A673 (cell line): ENCODE measurements around the gene RC3H2.

Source experiments
- CTCF ChIP-seq: fragments of 300-800, 200-600 bp; sonication (generic); conservative IDR thresholded peaks from 2 replicates; pipeline ENCODE4 v1.5.1; 2017; ENCODE audit warnings: low read depth, mild to moderate bottlenecking, antibody characterized with exemption, low read length, moderate library complexity, mixed read lengths
- EZH2 ChIP-seq: fragments of 200-600 bp; sonication (generic); IDR thresholded peaks from 2 replicates; pipeline ENCODE4 v1.6.1; 2017; ENCODE audit warnings: borderline replicate concordance, low read depth, mild to moderate bottlenecking, mixed read lengths, antibody characterized with exemption, low read length; ENCODE audit not compliant: poor library complexity, severe bottlenecking

GRCh38 chr9:122822056-122822455 is 83.1 kb downstream of the RC3H2 start:
- no peak for TF ChIP-seq CTCF
- no peak for TF ChIP-seq EZH2
